HCT116 (cell line): Measurements from ENCODE around the gene SSRP1. TPM values are rescaled to one million over a fixed set of nuclear protein-coding genes. Genes with fewer than 3 reads are reported as not detected.

Source experiments
- ATAC-seq: fragments of 200-7000 bp; cut with Tn5 transposase; 2 replicates; pipeline ENCODE4 v1.9.1; 2020; ENCODE audit warnings: mild to moderate bottlenecking, moderate library complexity
- BruUV-seq: library from RNA; stranded (reverse); fragments of 400-500 nt; replicated peaks from 2 replicates; lab custom pipeline; 2021; lab: Mats Ljungman, UMichigan
- CTCF ChIA-PET: fragments of 300-600 bp; sonication (Branson Sonifier 250); formaldehyde crosslinking; loops from one replicate; lab custom pipeline; 2021; ENCODE audit warnings: antibody characterized with exemption; lab: Charles Lee
- POLR2A ChIA-PET: fragments of 300-600, 350-600 bp; sonication (Branson Sonifier 250); formaldehyde crosslinking; loops from one replicate; lab custom pipeline; 2021; ENCODE audit warnings: antibody characterized with exemption; lab: Charles Lee
- RAD21 ChIA-PET, 2 experiments: fragments of 300-600 bp; sonication (Branson Sonifier 250); formaldehyde crosslinking; loops; one replicate each; lab custom pipeline; 2023; ENCODE audit warnings: low total read pairs in 2 of 2; ENCODE audit not compliant: uncharacterized antibody in 2 of 2, unreplicated experiment in 2 of 2, low non-redundant PET in 1 of 2; lab: Charles Lee
- DNase-seq: peaks from one replicate; pipeline ENCODE4 v3.0.0-alpha.2; 2010; ENCODE audit warnings: low read depth, low spot score
- H2AFZ ChIP-seq: fragments of 200-600 bp; shearing (Covaris generic), sonication (generic); 2 replicates; pipeline ENCODE4 v1.6.1; 2017; ENCODE audit warnings: low read depth, mixed run types, mixed read lengths, antibody characterized with exemption, low read length; ENCODE audit not compliant: poor library complexity, severe bottlenecking
- H3K27ac ChIP-seq: 2 replicates; pipeline ENCODE4 v1.5.1; 2012; ENCODE audit warnings: low read depth, low read length
- H3K27me3 ChIP-seq: fragments of 200-600 bp; sonication (generic); 2 replicates; pipeline ENCODE4 v1.6.1; 2016; ENCODE audit warnings: mixed run types, low read length, mixed read lengths; ENCODE audit not compliant: insufficient read depth
- H3K36me3 ChIP-seq, 2 experiments: fragments of 200-500 bp in 1 of 2; fragments of 200-600 bp in 1 of 2; sonication (Bioruptor generic) in 1 of 2; sonication (generic) in 1 of 2; 2 replicates each; pipeline versions ENCODE4 v1.5.1 to v1.6.1; 2014 to 2016; ENCODE audit warnings: low read length in 2 of 2, inconsistent platforms in 1 of 2, mixed read lengths in 1 of 2, mixed run types in 1 of 2; ENCODE audit not compliant: insufficient read depth in 2 of 2, control insufficient read depth in 1 of 2
- H3K4me1 ChIP-seq, 2 experiments: fragments of 200-600 bp in 1 of 2; sonication (generic) in 1 of 2; 2 replicates each; pipeline versions ENCODE4 v1.5.1 to v1.6.1; 2012 to 2017; ENCODE audit warnings: low read length in 2 of 2, inconsistent platforms in 1 of 2, mild to moderate bottlenecking in 1 of 2, mixed read lengths in 1 of 2, mixed run types in 1 of 2, moderate library complexity in 1 of 2; ENCODE audit not compliant: insufficient read depth in 2 of 2, control insufficient read depth in 1 of 2
- H3K4me2 ChIP-seq: fragments of 200-600 bp; sonication (generic); 2 replicates; pipeline ENCODE4 v1.6.1; 2017; ENCODE audit warnings: mixed run types, low read length, mixed read lengths
- H3K4me3 ChIP-seq, 2 experiments: fragments of 200-600 bp in 1 of 2; sonication (generic) in 1 of 2; replicated peaks in 1 of 2; 2 replicates each; pipeline ENCODE4 v1.5.1; 2011 to 2016; ENCODE audit warnings: low read length in 2 of 2, control low read depth in 1 of 2, low read depth in 1 of 2, mild to moderate bottlenecking in 1 of 2, mixed read lengths in 1 of 2, mixed run types in 1 of 2
- H3K79me2 ChIP-seq: fragments of 200-600 bp; sonication (generic); 2 replicates; pipeline ENCODE4 v1.6.1; 2017; ENCODE audit warnings: mild to moderate bottlenecking, mixed run types, low read length, moderate library complexity, mixed read lengths; ENCODE audit not compliant: insufficient read depth
- H3K9ac ChIP-seq: fragments of 200-600 bp; sonication (generic); 2 replicates; pipeline ENCODE4 v1.6.1; 2016; ENCODE audit warnings: low read length, mixed read lengths
- H3K9me2 ChIP-seq: fragments of 200-600 bp; sonication (generic), shearing (Covaris generic); 2 replicates; pipeline ENCODE4 v1.6.1; 2017; ENCODE audit warnings: mixed run types, mild to moderate bottlenecking, moderate library complexity; ENCODE audit not compliant: insufficient read depth
- H3K9me3 ChIP-seq, 2 experiments: fragments of 200-500 bp in 1 of 2; fragments of 200-600 bp in 1 of 2; sonication (Bioruptor generic) in 1 of 2; sonication (generic) in 1 of 2; 2 replicates each; pipeline ENCODE4 v1.6.1; 2014 to 2017; ENCODE audit warnings: low read length in 2 of 2, mixed read lengths in 2 of 2, inconsistent platforms in 1 of 2, low read depth in 1 of 2, mild to moderate bottlenecking in 1 of 2, mixed run types in 1 of 2, moderate library complexity in 1 of 2; ENCODE audit not compliant: control insufficient read depth in 1 of 2, insufficient read depth in 1 of 2
- H4K20me1 ChIP-seq: fragments of 200-600 bp; sonication (generic), shearing (Covaris generic); 2 replicates; pipeline ENCODE4 v1.6.1; 2017; ENCODE audit warnings: mixed run types, mild to moderate bottlenecking, moderate library complexity; ENCODE audit not compliant: insufficient read depth
- CEBPB ChIP-seq: IDR thresholded peaks from 2 replicates; pipeline ENCODE4 v1.6.1; 2012; ENCODE audit warnings: low read depth
- ELF1 ChIP-seq: IDR thresholded peaks from 2 replicates; pipeline ENCODE4 v1.6.1; 2012; ENCODE audit warnings: low read depth, borderline replicate concordance
- EZH2 ChIP-seq: fragments of 200-600 bp; sonication (generic); IDR thresholded peaks from 2 replicates; pipeline ENCODE4 v1.6.1; 2017; ENCODE audit warnings: antibody characterized with exemption, mixed run types
- EZH2phosphoT487 ChIP-seq: fragments of 200-600 bp; IDR thresholded peaks from 2 replicates; pipeline ENCODE4 v1.6.1; 2018; ENCODE audit warnings: antibody characterized with exemption, borderline replicate concordance
- FOSL1 ChIP-seq: IDR thresholded peaks from 2 replicates; pipeline ENCODE4 v1.6.1; 2012; ENCODE audit warnings: low read depth
- JUND ChIP-seq: IDR thresholded peaks from 2 replicates; pipeline ENCODE4 v1.6.1; 2012
- SP1 ChIP-seq: IDR thresholded peaks from 2 replicates; pipeline ENCODE4 v1.6.1; 2012; ENCODE audit warnings: low read depth
- TCF7L2 ChIP-seq: IDR thresholded peaks from 2 replicates; pipeline ENCODE4 v1.7.0; 2011; ENCODE audit warnings: borderline replicate concordance, inconsistent platforms; ENCODE audit not compliant: insufficient read depth, insufficient read length; ENCODE audit errors: extremely low read depth
- ZFX ChIP-seq: fragments of 450-650 bp; IDR thresholded peaks from 2 replicates; pipeline ENCODE4 v1.6.1; 2017
- intact Hi-C: fragments of 100-400 bp; cut with micrococcal nuclease; formaldehyde crosslinking; loops from 2 replicates; pipeline ENCODE4 v1.10.0; 2022
- total RNA-seq: library from RNA; stranded (reverse); gene quantifications from one replicate; pipeline ENCODE4 v1.2.1, GENCODE V29; 2021; ENCODE audit not compliant: unreplicated experiment
- TF ChIP-seq, protein P1 (sequence below): IDR thresholded peaks from 2 replicates; pipeline ENCODE4 v1.6.1; 2012; ENCODE audit warnings: low read depth

SSRP1 gene
- total RNA-seq, 1 experiment from 2014 or later = 260 TPM

DNA sequence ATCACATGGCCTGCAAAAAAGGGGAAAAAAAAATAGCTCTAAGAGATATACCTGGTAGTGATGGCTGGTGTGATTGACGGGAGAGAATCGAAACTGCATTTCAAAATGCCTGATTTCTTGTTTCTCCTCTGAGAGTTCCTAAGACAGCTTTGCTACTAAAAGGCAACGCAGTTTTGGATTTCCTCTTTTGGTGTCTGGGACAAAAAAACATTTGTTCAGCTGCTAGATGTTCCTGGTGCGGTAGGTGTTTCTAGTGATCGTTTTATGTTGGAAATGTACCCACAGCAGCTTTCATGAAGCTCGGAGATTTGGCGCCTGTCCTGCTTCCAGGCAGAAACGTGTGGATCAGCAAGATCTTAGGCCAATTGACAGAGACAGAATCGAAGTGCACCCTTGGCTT, 20.6 kb upstream of the SSRP1 start:
- Histone ChIP-seq H3K27me3 (no peaks in the 10 kb centered on the region), H3K27ac (no peak overlapping the region), H3K79me2 (no peaks in the 10 kb centered on the region), H3K4me3 (no peak overlapping the region), H2AFZ (no peak overlapping the region), H3K36me3 (no peaks in the 10 kb centered on the region), H3K9me2 (no peaks in the 10 kb centered on the region), H3K9ac (no peak overlapping the region), H3K9me3 (no peaks in the 10 kb centered on the region), H3K4me2 (no peak overlapping the region), H4K20me1 (no peaks in the 10 kb centered on the region), H3K4me1 (no peaks in the 10 kb centered on the region)
- intact Hi-C loops = no loop called here
- DNase-seq (no peak), ATAC-seq (no peak)
- ChIA-PET POLR2A (no interaction called here), CTCF (no interaction called here), RAD21 (no interaction called here)
- TF ChIP-seq EZH2 = no peak
- no peak for TF ChIP-seq ZFX
- TF ChIP-seq TCF7L2 = no peak
- TF ChIP-seq FOSL1 = no peak
- BruUV-seq = no TSS peak

DNA sequence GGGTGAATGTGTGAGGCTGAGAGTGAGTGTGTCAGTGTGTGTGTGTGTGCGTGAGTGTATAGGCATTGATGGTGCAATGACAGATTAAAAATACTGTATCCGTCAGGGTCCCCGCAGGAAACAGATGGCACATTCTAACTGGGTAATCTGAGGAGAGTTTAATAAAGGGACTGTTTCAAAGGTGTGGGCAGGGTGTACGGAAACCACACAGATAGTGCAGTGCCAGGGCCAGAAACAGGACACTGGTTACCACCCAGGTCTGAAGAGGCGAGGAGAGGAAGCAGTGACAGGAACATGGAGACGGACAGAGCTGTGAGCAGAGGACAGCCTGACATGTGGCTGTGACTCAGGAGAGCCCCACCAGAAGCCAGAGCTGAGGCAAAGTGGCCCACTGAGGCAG, 19.0 kb upstream of the SSRP1 start:
- BruUV-seq = no TSS peak
- Histone ChIP-seq H3K4me2 (no peak overlapping the region), H3K4me1 (peaks cover under 1 to 5% of the 10 kb centered on the region in 2 experiments; a peak in 3 of 4 replicates), H2AFZ (no peak overlapping the region), H3K9me2 (no peaks in the 10 kb centered on the region), H3K9me3 (no peaks in the 10 kb centered on the region), H3K4me3 (no peak overlapping the region), H4K20me1 (no peaks in the 10 kb centered on the region), H3K27ac (no peak overlapping the region), H3K9ac (no peak overlapping the region), H3K79me2 (no peaks in the 10 kb centered on the region), H3K36me3 (no peaks in the 10 kb centered on the region), H3K27me3 (no peaks in the 10 kb centered on the region)
- ATAC-seq (no peak), DNase-seq (no peak)
- intact Hi-C loops = no loop called here
- ChIA-PET POLR2A (no interaction called here), RAD21 (no interaction called here), CTCF (no interaction called here)
- TF ChIP-seq JUND (no peak), ELF1 (no peak), SP1 (no peak), CEBPB (no peak), FOSL1 (no peak), EZH2phosphoT487 (no peak)
- TF ChIP-seq, protein P1, sequence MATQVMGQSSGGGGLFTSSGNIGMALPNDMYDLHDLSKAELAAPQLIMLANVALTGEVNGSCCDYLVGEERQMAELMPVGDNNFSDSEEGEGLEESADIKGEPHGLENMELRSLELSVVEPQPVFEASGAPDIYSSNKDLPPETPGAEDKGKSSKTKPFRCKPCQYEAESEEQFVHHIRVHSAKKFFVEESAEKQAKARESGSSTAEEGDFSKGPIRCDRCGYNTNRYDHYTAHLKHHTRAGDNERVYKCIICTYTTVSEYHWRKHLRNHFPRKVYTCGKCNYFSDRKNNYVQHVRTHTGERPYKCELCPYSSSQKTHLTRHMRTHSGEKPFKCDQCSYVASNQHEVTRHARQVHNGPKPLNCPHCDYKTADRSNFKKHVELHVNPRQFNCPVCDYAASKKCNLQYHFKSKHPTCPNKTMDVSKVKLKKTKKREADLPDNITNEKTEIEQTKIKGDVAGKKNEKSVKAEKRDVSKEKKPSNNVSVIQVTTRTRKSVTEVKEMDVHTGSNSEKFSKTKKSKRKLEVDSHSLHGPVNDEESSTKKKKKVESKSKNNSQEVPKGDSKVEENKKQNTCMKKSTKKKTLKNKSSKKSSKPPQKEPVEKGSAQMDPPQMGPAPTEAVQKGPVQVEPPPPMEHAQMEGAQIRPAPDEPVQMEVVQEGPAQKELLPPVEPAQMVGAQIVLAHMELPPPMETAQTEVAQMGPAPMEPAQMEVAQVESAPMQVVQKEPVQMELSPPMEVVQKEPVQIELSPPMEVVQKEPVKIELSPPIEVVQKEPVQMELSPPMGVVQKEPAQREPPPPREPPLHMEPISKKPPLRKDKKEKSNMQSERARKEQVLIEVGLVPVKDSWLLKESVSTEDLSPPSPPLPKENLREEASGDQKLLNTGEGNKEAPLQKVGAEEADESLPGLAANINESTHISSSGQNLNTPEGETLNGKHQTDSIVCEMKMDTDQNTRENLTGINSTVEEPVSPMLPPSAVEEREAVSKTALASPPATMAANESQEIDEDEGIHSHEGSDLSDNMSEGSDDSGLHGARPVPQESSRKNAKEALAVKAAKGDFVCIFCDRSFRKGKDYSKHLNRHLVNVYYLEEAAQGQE = no peak
